ENCODE results near the gene REV1. TPM values are rescaled to one million over a fixed set of nuclear protein-coding genes. Genes with fewer than 3 reads are reported as not detected.

Gene REV1
- total RNA-seq, 1 experiment from 2014 or later, result 34.3 TPM

GRCh38 chr2:99431587-99432275 is 58.1 kb downstream of the REV1 start (continued):
- no peak for TF ChIP-seq CBX3 (IDR thresholded peaks at IDR 0.05; ENCODE audit: low read depth)

- no peaks in the 10 kb centered on the region for H3K4me1 ChIP-seq (ENCODE audit: control insufficient read depth in 1 of 2, insufficient read depth in 2 of 2, low read length in 2 of 2)
- no peak overlapping the region for H2AFZ ChIP-seq (ENCODE audit: low read depth, low read length, poor library complexity, severe bottlenecking)
- H3K4me3 ChIP-seq (replicated peaks in 1 of 2; ENCODE audit: low read depth in 1 of 2, low read length in 2 of 2), result no peak overlapping the region
- no peaks in the 10 kb centered on the region for H3K27me3 ChIP-seq (ENCODE audit: insufficient read depth, low read length)
- no peak for ATAC-seq
- H3K9me3 ChIP-seq (ENCODE audit: control insufficient read depth in 1 of 2, insufficient read depth in 1 of 2, low read depth in 1 of 2, low read length in 2 of 2), result no peaks in the 10 kb centered on the region
- ChIA-PET POLR2A (no interaction called here), RAD21 (ENCODE audit: low non-redundant PET in 1 of 2, low total read pairs in 2 of 2, uncharacterized antibody in 2 of 2, unreplicated experiment in 2 of 2) (no interaction called here), CTCF (no interaction called here)
- BruUV-seq (replicated peaks), result no TSS peak
- DNase-seq (ENCODE audit: low read depth, low spot score), result no peak
- no peak for TF ChIP-seq TCF7L2 (IDR thresholded peaks at IDR 0.05; ENCODE audit: borderline replicate concordance, extremely low read depth, insufficient read depth, insufficient read length)
- no peak for TF ChIP-seq EZH2 (IDR thresholded peaks at IDR 0.05)
- no peak for TF ChIP-seq POLR2A (IDR thresholded peaks at IDR 0.05; ENCODE audit: borderline replicate concordance, extremely low read depth, insufficient read depth, insufficient read length)
- no peak for TF ChIP-seq JUND (IDR thresholded peaks at IDR 0.05)
- TF ChIP-seq SIN3A (IDR thresholded peaks at IDR 0.05; ENCODE audit: low read depth), result no peak
- no peak for TF ChIP-seq CBX3 (IDR thresholded peaks at IDR 0.05; ENCODE audit: low read depth)
- TF ChIP-seq RAD21 (IDR thresholded peaks at IDR 0.05; ENCODE audit: low read depth), result no peak
- no peak for TF ChIP-seq EGR1 (IDR thresholded peaks at IDR 0.05; ENCODE audit: low read depth)
- TF ChIP-seq SP1 (IDR thresholded peaks at IDR 0.05; ENCODE audit: low read depth), result no peak
- TF ChIP-seq YY1 (IDR thresholded peaks at IDR 0.05; ENCODE audit: extremely low read depth, insufficient replicate concordance, low read depth, low read length), result no peak
- no peak for TF ChIP-seq CEBPB (IDR thresholded peaks at IDR 0.05; ENCODE audit: low read depth)
- TF ChIP-seq ELF1 (IDR thresholded peaks at IDR 0.05; ENCODE audit: borderline replicate concordance, low read depth), result no peak
- no peak for TF ChIP-seq ZBTB33 (IDR thresholded peaks at IDR 0.05; ENCODE audit: extremely low read depth, insufficient replicate concordance, low read length)
- TF ChIP-seq EZH2phosphoT487 (IDR thresholded peaks at IDR 0.05; ENCODE audit: borderline replicate concordance), result no peak
- TF ChIP-seq ZFX (IDR thresholded peaks at IDR 0.05), result no peak
- TF ChIP-seq SRF (IDR thresholded peaks at IDR 0.05; ENCODE audit: low read depth), result no peak
- H3K27ac ChIP-seq (ENCODE audit: low read depth, low read length), result no peak overlapping the region
- H3K9me2 ChIP-seq (ENCODE audit: insufficient read depth), result no peaks in the 10 kb centered on the region
- peaks cover 25% of the 10 kb centered on the region for H3K79me2 ChIP-seq (ENCODE audit: insufficient read depth, low read length)
- no peak overlapping the region for H3K9ac ChIP-seq (ENCODE audit: low read length)
- H4K20me1 ChIP-seq (ENCODE audit: insufficient read depth), result peaks cover 4% of the 10 kb centered on the region
- H3K36me3 ChIP-seq (ENCODE audit: control insufficient read depth in 1 of 2, insufficient read depth in 2 of 2, low read length in 2 of 2), result peaks cover 9 to 13% of the 10 kb centered on the region in 2 experiments; a peak in 2 of 4 replicates
- intact Hi-C loops (cut with micrococcal nuclease), result no loop called here
- no peak overlapping the region for H3K4me2 ChIP-seq (ENCODE audit: low read length)
Measured at GRCh38 chr2:99430614-99431291, 59.1 kb downstream of the REV1 start.
